ENCODE measurements around the gene NDRG3.
"Not testable (repeated sequence)": the region's sequence is repeated elsewhere in the genome, so short reads cannot be mapped to it uniquely, and the experiment has no call there.

NDRG3 gene

GRCh38 chr20:36760647-36761046 lies 14.8 kb upstream of the NDRG3 start:
- DNase-seq (ENCODE audit: low read depth, low spot score), result no peak

DNA sequence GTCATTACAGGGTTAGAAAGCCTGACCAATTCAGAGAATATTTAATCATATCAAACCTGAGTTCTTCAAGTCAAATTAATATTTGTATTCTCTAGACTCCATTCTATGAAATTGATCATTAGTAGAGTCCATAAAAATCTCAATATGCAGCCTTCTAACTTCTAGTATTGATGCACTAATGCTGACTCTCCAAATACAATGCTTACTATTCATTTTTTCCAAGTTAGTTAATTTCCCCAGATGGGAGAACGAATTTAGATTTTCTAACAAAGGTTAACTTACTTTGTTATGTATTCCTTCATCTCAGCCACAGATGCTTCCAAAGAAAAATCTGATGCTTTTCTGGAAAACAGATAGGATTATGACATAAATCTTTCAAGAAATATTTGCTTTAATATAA lies 12.4 kb upstream of the NDRG3 start:
- DNase-seq (ENCODE audit: low read depth, low spot score), result no peak

GRCh38 chr20:36756496-36756895 lies 10.6 kb upstream of the NDRG3 start:
- DNase-seq (ENCODE audit: low read depth, low spot score), result no peak

DNA sequence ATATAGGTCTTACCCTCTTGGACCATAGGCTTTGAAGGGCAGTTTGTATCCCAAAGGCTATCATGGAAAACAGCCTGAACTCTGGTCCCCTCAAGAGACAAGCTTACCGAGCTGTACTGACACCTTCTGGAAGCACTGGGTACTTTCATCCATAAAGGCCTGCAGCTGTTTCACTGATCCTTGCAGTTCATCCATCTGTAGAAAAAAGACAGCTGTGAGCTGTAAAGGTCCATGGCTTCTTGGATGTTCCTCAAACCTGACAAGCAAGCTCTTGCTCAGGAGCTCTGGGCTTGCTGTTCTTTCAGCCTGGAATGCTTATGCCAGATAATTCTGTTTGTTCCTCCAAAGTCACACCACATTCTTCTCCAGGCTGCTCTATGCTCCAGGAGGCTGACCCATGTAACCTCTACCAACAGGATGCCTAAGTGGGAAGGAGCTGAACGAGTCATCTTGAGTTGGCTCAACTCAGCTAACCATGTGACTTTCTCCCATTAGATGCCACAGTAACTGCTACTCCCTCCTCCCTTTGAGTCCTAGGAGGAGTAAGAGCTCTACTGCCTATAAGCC lies 8.8 kb upstream of the NDRG3 start:
- no peak for DNase-seq (ENCODE audit: low read depth, low spot score)

- no peak for DNase-seq (ENCODE audit: low read depth, low spot score)
Observed at GRCh38 chr20:36752582-36752981, 6.7 kb upstream of the NDRG3 start.

DNA sequence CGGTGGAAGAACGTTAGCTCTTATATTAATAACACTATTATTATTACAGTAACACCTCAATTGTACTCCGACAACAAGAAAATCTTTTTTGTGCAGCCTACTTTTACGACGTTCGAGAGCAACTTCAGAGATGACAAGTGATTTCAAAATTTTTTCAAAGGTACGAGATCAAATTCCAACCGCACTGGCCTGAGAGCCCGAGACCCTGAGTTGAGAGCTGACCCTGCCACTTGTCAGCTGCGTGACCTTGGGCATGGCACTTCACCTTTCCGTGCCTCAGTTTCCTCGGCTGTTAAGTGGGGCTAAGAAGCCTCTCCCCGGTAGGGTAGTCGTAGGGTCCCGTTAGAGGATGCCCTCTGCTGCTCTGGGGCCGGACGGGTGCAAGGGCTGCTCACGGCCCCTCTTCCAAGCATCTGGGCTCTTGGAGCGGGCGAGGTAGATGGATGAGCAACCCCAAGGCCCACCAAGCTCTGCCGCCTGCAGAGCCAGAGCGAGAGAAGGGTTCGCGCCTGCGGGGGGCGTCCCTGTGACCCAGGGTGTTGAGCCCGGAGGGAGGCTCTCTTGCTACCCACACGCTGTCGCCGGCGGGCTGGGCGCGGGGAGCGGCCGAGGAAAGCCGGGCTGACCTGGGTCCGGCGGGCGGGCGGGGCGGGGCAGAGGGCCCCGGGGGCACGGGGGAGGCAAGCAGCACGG lies 510 bp downstream of the NDRG3 start:
- DNase-seq (ENCODE audit: low read depth, low spot score), result no peak

- DNase-seq (ENCODE audit: low read depth, low spot score), result no peak
Observed at GRCh38 chr20:36744764-36745191, 1.1 kb downstream of the NDRG3 start.

- no peak for DNase-seq (ENCODE audit: low read depth, low spot score)
Observed at GRCh38 chr20:36744243-36744642, 1.6 kb downstream of the NDRG3 start.

- DNase-seq (ENCODE audit: low read depth, low spot score), result no peak
Observed at GRCh38 chr20:36742558-36742957, 3.3 kb downstream of the NDRG3 start.

- no peak for DNase-seq (ENCODE audit: low read depth, low spot score)
Observed at GRCh38 chr20:36741072-36741471, 4.8 kb downstream of the NDRG3 start.

DNA sequence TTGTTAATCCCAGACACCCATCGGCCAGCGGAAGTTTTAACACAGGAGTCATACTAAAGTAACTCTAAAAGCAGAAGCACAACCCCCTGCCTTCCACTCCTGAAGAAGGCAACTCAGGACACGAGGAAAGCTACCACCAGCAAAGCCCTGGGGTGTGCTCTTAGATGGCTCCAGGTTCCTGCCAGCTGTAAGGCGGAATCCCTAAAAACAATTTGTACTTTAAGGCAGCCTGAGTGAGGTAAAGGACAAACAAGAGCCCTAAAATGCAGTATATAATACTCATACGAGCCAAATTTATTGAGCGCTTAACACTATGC lies 8.7 kb downstream of the NDRG3 start:
- DNase-seq (ENCODE audit: low read depth, low spot score), result no peak

- no peak for DNase-seq (ENCODE audit: low read depth, low spot score)
Observed at GRCh38 chr20:36736451-36737182, 9.3 kb downstream of the NDRG3 start.

- DNase-seq (ENCODE audit: low read depth, low spot score), result no peak
Observed at GRCh38 chr20:36732456-36732855, 13.4 kb downstream of the NDRG3 start.

- no peak for DNase-seq (ENCODE audit: low read depth, low spot score)
Observed at GRCh38 chr20:36728986-36729385, 16.9 kb downstream of the NDRG3 start.

DNA sequence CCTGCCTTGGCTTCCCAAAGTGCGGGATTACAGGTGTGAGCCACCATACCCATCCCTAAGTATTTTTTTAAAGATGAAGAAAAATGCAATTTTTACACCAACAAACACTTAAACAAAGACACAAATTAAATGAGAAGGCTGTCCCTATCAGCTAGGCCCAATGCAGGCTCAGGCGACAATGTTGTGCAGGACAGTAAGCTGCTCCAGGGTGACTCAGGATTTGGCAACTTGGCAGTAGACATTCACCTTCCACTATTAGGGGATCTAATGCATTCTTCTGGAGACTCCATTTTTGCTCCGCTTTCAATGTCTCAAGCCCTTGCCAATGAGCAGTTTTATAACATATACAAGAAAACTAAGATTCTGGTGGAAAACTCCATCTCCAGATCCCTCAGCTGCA lies 19.7 kb downstream of the NDRG3 start:
- DNase-seq (ENCODE audit: low read depth, low spot score), result no peak

DNA sequence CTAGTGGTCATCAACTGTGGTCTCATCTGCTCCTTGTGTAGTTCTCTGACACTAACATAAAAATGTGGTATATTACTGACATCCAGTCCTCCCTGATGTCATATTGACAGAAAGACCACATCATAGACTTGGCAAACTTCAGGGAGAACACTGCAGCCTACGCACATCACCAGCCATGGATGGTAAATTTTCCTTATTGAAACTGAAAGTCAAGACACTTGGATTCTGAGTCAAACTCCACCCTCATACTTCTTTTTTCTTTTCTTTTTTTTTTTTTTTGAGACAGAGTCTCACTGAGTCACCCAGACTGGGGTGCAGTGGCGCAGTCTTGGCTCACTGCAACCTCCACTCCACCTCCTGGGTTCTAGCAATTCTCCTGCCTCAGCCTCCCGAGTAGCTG lies 25.4 kb downstream of the NDRG3 start:
- DNase-seq (ENCODE audit: low read depth, low spot score), result no peak

DNA sequence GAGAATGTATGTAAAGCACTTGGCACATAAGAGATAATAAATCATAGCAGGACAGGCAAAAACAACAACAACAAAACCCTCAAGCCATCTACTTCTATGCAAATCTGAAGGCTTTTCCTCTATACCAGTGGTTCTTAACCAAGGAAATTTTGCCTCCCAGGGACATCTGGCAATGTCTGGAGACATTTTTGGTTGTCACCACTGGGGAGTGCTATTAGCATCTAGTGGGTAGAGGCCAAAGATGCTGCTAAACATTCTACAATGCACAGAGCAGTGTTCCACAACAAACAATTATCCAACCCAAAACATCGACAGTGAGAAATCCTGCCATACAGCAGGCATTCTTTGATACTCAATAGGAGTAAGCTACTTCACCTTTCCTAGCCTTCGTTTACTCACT lies 28.2 kb downstream of the NDRG3 start:
- no peak for DNase-seq (ENCODE audit: low read depth, low spot score)

- no peak for DNase-seq (ENCODE audit: low read depth, low spot score)
Observed at GRCh38 chr20:36717021-36717420, 28.9 kb downstream of the NDRG3 start.

DNA sequence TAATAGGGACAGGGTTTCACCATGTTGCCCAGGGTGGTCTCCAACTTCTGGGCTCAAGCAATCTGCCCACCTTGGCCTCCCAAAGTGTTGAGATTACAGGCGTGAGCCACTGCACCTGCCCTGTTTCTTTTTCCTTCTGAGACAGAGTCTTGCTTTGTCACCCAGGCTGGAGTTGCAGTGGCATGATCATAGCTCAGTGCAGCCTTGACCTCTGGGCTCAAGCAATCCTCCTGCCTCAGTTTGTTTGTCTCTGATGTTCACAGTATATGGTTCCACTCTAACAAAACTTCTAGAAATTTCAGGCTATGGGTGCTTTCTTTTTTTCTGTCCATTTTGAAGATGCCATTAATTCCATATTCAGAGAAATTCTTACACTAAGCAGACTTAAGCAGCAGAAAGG lies 33.1 kb downstream of the NDRG3 start:
- DNase-seq (ENCODE audit: low read depth, low spot score), result no peak

DNA sequence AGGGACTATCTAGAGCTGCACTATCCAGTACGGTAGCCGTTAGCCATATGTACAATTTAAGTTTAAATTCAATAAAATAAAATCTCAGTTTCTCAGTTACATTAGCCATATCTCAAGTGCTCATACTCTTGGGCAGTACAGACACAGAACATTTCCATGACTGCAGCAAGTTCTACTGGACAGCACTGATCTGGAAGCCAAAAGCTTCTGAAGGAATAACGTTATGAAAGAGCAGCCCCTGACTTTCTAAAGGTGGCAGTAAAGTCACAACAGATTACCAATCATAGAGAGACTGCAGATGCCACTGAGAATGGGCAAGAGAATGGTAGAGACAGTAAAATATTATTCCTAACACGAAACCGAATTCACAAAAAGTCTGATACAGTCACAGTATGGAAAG lies 36.8 kb downstream of the NDRG3 start:
- no peak for DNase-seq (ENCODE audit: low read depth, low spot score)

DNA sequence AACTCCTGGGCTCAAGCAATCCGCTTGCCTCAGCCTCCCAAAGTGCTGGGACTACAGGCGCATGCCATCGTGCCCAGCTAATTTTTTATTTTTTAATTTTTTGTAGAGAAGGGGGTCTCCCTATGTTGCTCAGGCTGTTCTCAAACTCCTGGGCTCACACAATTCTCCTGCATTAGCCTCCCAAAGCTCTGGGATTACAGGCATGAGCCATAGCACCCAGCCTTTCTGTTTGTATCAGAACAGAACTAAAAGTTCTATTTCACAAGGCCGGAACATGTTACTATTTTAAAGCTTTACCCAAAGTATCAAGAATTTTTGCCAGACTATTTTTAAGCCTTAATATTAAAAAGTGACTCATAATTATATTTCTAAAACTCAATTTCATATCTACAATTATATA lies 42.4 kb downstream of the NDRG3 start:
- DNase-seq (ENCODE audit: low read depth, low spot score), result no peak

GRCh38 chr20:36700438-36700837 lies 45.5 kb downstream of the NDRG3 start:
- DNase-seq (ENCODE audit: low read depth, low spot score), result no peak

DNA sequence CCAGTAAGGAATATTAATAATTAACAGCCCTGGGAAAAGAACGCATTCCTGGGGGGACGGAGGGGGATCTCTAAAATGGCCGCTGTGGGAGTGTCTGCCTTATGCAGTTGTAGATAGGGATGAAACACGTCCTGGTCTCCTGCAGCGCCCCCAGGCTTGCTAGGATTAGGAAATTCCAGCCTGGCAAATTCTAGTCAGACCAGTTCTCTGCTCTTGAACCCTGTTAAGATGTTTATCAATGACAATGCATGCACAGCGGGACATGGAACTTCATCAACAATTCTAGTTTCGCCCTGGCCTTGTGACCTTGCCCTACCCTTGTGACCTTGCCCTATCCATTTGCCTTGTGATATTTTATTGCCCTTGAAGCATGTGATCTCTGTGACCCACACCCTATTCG lies 50.4 kb downstream of the NDRG3 start:
- DNase-seq (ENCODE audit: low read depth, low spot score), result not testable (repeated sequence)

All from activated CD4-positive, CD25-positive, alpha-beta regulatory T cell treated with anti-CD3 and anti-CD28 coated beads, Interleukin-2, amount 50 U/mL, for 16 hours (primary cell).